Skeletal muscle tissue (tissue), 4 donors: ENCODE data around the gene FEZ2. TPM values are rescaled to one million over a fixed set of nuclear protein-coding genes. Genes with fewer than 3 reads are reported as not detected.
A peak's percentile ranks its signal among the peaks of the same experiment; 100 is the strongest.

Experiments used
- H3K27ac ChIP-seq: one replicate; pipeline ENCODE4 v1.7.0; 2013; ENCODE audit warnings: mild to moderate bottlenecking, low read depth, low read length, inconsistent platforms
- H3K27me3 ChIP-seq, 3 donors: one replicate each; pipeline ENCODE4 v1.7.0; 2013; ENCODE audit warnings: low read length in 3 of 3; ENCODE audit not compliant: control insufficient read depth in 3 of 3, insufficient read depth in 3 of 3
- H3K36me3 ChIP-seq, 3 donors: one replicate each; pipeline ENCODE4 v1.7.0; 2013; ENCODE audit warnings: low read length in 3 of 3; ENCODE audit not compliant: control insufficient read depth in 3 of 3, insufficient read depth in 3 of 3
- H3K4me1 ChIP-seq, 3 donors: one replicate each; pipeline ENCODE4 v1.7.0; 2013; ENCODE audit warnings: low read length in 3 of 3, mild to moderate bottlenecking in 3 of 3; ENCODE audit not compliant: control insufficient read depth in 3 of 3, insufficient read depth in 3 of 3
- H3K4me3 ChIP-seq, 3 donors: one replicate each; pipeline ENCODE4 v1.7.0; 2013; ENCODE audit warnings: low read length in 3 of 3
- H3K9ac ChIP-seq, 3 donors: one replicate each; pipeline ENCODE4 v1.7.0; 2013; ENCODE audit warnings: low read length in 3 of 3, mild to moderate bottlenecking in 3 of 3, moderate library complexity in 2 of 3, low read depth in 1 of 3
- H3K9me3 ChIP-seq, 3 donors: one replicate each; pipeline ENCODE4 v1.7.0; 2013; ENCODE audit warnings: low read length in 3 of 3; ENCODE audit not compliant: control insufficient read depth in 3 of 3
- total RNA-seq: library from RNA; depleted of rRNA; stranded (reverse); fragments of >200 nt; gene quantifications from one replicate; pipeline ENCODE4 v1.2.3, GENCODE V29; 2014
- donor health status: Osteomylitis.

The FEZ2 gene
- total RNA-seq, 1 donor from 2014 or later, result 61.6 TPM

DNA sequence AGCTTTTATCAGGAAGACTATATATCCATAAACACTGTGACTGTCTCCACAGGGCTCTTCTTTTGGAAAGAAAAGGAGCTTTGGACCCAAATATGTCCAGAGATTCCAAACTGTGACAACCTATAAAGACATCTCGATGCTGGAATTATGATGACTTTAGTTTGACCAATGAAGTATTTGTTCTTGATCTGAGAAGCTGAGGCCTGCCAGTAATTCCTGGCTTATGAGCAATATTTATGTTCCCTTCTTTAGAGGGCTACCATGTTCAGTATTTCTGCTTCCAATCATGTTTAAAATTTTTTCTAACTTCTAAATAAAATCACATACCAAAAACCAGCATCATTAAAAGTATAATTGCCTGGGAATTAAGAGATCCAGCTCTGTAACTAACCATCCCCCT, 41.1 kb downstream of the FEZ2 start:
- no peaks in the 10 kb centered on the region for H3K27me3 ChIP-seq
- H3K36me3 ChIP-seq, result peaks cover 5 to 59% (median 31%) of the 10 kb centered on the region in 3 donors
- H3K4me3 ChIP-seq, result no peak overlapping the region
- H3K27ac ChIP-seq, result no peak overlapping the region
- no peak overlapping the region for H3K9ac ChIP-seq
- H3K9me3 ChIP-seq, result no peaks in the 10 kb centered on the region
- H3K4me1 ChIP-seq, result peaks cover 0 to 22% (median 2%) of the 10 kb centered on the region in 3 donors

DNA sequence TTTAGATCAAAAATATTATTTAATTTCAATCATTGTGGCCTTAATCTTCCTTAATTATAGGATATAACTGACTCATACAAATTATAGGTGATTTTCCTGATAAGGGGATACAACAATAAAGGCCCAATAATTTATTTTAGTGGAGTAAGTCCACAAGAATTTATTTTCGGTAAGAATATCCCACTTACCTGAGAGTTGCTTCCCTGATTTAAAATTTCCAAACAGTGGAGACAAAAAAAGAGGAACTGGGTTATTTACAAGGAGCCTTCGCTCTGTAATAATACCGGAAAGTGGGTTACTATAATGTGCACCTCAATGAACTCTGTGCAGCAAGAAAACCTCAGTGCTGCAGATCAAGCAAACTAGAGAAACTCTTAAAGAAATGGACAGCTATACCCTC, 42.2 kb downstream of the FEZ2 start:
- H3K4me3 ChIP-seq, result no peak overlapping the region
- no peak overlapping the region for H3K27ac ChIP-seq
- peaks cover 12 to 60% (median 42%) of the 10 kb centered on the region in 3 donors for H3K36me3 ChIP-seq
- H3K4me1 ChIP-seq, result peaks cover 0 to 12% (median 0%) of the 10 kb centered on the region in 3 donors
- H3K9ac ChIP-seq, result no peak overlapping the region
- no peaks in the 10 kb centered on the region for H3K27me3 ChIP-seq
- no peaks in the 10 kb centered on the region for H3K9me3 ChIP-seq

DNA sequence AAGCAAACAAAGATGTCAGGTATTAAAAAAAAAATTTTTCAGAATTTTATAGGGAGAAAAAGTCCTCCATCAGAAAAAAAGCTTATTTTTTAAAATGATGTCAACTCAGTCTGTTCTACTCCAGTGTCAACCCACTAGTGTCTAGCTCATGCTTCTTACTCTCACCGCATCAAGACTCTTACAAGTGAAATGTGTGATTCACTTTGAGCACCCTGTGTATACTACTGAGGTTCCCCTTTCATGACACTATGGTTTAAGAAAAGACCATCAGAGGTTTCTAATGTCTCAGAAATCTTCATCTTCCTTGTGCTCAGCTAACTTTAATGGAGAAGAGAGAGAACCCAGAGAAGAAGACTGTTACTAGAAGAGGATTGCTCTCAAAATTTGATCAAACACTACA, 43.4 kb downstream of the FEZ2 start:
- H3K9ac ChIP-seq, result no peak overlapping the region
- H3K9me3 ChIP-seq, result no peaks in the 10 kb centered on the region
- no peak overlapping the region for H3K4me3 ChIP-seq
- H3K27ac ChIP-seq, result no peak overlapping the region
- no peaks in the 10 kb centered on the region for H3K27me3 ChIP-seq
- peaks cover 12 to 55% (median 48%) of the 10 kb centered on the region in 3 donors for H3K36me3 ChIP-seq
- H3K4me1 ChIP-seq, result peaks cover 0 to 7% (median 0%) of the 10 kb centered on the region in 3 donors

DNA sequence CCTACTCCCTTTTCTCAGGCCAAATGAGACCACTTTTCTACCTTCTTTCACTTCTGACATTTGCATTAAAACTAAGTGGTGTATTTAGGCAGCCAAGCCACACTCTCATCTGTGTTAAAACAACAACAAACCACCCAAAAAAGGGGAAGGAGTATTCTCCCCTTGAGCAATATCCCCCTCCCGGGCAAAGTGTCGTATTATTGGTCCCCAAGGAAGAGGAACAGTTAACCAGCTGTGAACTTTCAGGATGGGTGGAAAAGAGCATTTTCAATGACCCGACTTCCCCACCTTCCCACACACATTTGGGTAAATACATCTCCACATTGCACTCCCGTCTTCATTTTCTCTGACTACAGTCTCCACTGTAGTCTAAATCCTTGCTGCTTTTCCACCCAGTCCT, 44.3 kb downstream of the FEZ2 start:
- Histone ChIP-seq H3K36me3 (peaks cover 12 to 59% (median 53%) of the 10 kb centered on the region in 3 donors), H3K9ac (no peak overlapping the region), H3K4me3 (no peak overlapping the region), H3K4me1 (peaks cover 0 to 5% (median 5%) of the 10 kb centered on the region in 3 donors), H3K27ac (no peak overlapping the region), H3K9me3 (no peaks in the 10 kb centered on the region), H3K27me3 (no peaks in the 10 kb centered on the region)

DNA sequence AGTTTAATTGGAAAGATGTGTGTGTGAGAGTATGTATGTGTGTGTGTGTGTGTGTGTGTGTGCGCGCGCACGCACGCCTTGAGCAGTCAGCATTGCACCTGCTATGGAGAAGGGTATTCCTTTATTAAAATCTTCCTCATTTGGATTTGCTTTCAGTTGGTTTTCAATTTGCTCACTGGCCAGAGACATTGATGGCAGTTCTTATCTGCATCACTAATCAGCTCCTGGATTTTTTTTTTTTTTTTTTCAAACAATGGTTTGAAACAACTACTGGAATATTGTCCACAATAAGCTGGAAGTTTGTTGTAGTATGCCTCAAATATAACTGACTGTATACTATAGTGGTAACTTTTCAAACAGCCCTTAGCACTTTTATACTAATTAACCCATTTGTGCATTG, 48.0 kb downstream of the FEZ2 start:
- peaks cover 24 to 77% (median 72%) of the 10 kb centered on the region in 3 donors for H3K36me3 ChIP-seq
- H3K27ac ChIP-seq, result no peak overlapping the region
- H3K4me1 ChIP-seq, result peaks cover 0 to 5% (median 5%) of the 10 kb centered on the region in 3 donors
- H3K4me3 ChIP-seq, result no peak overlapping the region
- H3K27me3 ChIP-seq, result no peaks in the 10 kb centered on the region
- H3K9ac ChIP-seq, result no peak overlapping the region
- no peaks in the 10 kb centered on the region for H3K9me3 ChIP-seq

DNA sequence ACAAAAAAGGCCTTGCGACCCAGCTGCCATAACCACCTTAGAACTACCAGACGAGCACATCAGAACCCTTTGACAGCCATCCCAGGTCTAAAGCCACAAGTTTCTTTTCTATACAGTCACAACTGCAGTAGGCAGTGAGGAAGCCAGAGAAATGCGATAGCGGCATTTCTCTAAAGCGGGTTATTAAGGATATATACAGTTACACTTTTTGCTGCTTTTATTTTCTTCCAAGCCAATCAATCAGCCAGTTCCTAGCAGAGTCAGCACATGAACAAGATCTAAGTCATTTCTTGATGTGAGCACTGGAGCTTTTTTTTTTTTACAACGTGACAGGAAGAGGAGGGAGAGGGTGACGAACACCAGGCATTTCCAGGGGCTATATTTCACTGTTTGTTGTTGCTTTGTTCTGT, 48.8 kb downstream of the FEZ2 start:
- no peaks in the 10 kb centered on the region for H3K9me3 ChIP-seq
- no peak overlapping the region for H3K4me3 ChIP-seq
- H3K27ac ChIP-seq, result peak overlapping the region; percentile 3
- H3K27me3 ChIP-seq, result no peaks in the 10 kb centered on the region
- H3K4me1 ChIP-seq, result peaks cover 0 to 5% (median 5%) of the 10 kb centered on the region in 3 donors
- H3K9ac ChIP-seq, result no peak overlapping the region
- peaks cover 27 to 71% (median 69%) of the 10 kb centered on the region in 3 donors for H3K36me3 ChIP-seq

DNA sequence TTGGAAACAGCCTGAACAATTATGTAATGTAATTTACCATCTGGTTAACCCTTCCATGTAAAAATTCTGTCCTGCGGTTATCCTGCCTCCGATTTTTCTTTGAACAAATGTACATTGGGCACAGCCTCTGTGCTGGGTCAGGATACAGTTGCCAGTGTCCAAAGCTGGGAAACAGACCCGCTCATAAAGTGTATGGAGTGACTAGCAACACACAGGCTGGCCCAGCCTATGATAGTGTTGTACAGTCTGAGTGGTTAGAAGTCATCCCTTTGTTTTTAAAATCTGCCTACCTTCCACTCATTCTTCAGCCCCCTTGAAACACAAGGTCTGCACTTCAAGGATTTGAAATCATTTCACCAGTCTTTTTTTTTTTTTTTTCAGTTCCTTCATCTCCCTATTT, 50.1 kb downstream of the FEZ2 start:
- Histone ChIP-seq H3K4me1 (peaks cover 0 to 5% (median 0%) of the 10 kb centered on the region in 3 donors), H3K4me3 (no peak overlapping the region), H3K9me3 (no peaks in the 10 kb centered on the region), H3K9ac (no peak overlapping the region), H3K36me3 (peaks cover 27 to 66% (median 62%) of the 10 kb centered on the region in 3 donors), H3K27me3 (no peaks in the 10 kb centered on the region), H3K27ac (no peak overlapping the region)

DNA sequence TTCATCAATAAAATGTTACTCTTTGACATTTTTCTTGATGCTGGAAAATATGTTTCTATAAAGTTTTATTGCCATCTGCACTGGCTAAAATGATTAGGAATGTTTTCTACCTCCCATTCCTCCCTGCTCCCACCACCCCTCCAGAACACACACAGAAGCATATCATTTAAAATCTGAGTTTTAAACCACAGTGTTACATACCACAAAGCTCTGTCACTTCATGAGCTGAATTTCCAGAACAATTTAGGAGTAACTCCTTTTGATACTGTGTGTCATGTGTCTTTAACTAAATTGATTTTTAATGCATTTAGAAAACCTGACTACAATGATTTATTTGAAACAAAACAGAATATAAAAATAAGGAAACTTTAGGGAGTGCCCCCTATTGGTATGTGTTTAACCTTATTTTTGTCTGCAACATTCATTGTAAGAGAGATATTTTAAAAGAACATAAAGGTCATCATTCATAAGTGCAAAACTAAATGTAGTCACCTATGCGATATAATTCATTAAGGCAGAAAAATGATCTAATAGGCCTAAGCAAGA, 52.0 kb downstream of the FEZ2 start:
- Histone ChIP-seq H3K9ac (no peak overlapping the region), H3K9me3 (no peaks in the 10 kb centered on the region), H3K4me1 (peaks cover 2 to 9% (median 4%) of the 10 kb centered on the region in 3 donors), H3K27me3 (no peaks in the 10 kb centered on the region), H3K4me3 (no peak overlapping the region), H3K36me3 (peaks cover 18 to 60% (median 44%) of the 10 kb centered on the region in 3 donors), H3K27ac (no peak overlapping the region)

DNA sequence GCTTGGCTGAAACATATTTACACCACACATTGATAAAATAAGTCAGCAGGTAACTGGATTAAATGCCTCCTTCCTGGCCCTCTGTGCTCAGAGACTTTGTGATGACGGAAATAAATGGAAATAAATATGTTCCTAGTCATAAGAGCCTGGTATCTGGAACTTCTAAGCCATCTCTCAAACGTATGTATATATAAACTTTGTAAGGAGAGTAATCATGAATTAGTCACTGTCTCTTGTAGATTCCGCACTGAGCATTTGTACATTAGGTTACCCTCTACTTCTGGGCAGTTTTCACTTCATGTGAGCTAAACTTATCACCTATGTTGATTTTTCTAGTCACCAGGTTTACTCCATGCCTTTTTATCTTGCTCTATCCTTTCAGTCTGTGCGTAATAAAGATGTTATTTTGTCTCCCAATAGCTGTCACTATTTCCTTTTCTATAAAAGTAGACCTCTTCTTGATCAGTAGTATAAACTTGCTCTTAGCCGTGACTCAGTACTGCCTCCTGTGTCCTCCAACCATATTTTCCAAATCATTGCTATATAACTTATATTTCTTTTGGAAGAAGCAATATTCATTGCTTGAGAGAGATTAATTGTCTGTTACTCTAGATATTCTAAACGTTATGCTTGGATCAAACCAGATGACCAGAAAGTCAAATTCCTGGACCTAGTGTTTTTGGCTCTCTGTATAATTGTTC, 53.2 kb downstream of the FEZ2 start:
- H3K4me3 ChIP-seq, result no peak overlapping the region
- H3K36me3 ChIP-seq, result peaks cover 18 to 54% (median 46%) of the 10 kb centered on the region in 3 donors
- H3K9me3 ChIP-seq, result no peaks in the 10 kb centered on the region
- H3K9ac ChIP-seq, result no peak overlapping the region
- peaks cover 2 to 9% (median 4%) of the 10 kb centered on the region in 3 donors for H3K4me1 ChIP-seq
- H3K27ac ChIP-seq, result no peak overlapping the region
- no peaks in the 10 kb centered on the region for H3K27me3 ChIP-seq

DNA sequence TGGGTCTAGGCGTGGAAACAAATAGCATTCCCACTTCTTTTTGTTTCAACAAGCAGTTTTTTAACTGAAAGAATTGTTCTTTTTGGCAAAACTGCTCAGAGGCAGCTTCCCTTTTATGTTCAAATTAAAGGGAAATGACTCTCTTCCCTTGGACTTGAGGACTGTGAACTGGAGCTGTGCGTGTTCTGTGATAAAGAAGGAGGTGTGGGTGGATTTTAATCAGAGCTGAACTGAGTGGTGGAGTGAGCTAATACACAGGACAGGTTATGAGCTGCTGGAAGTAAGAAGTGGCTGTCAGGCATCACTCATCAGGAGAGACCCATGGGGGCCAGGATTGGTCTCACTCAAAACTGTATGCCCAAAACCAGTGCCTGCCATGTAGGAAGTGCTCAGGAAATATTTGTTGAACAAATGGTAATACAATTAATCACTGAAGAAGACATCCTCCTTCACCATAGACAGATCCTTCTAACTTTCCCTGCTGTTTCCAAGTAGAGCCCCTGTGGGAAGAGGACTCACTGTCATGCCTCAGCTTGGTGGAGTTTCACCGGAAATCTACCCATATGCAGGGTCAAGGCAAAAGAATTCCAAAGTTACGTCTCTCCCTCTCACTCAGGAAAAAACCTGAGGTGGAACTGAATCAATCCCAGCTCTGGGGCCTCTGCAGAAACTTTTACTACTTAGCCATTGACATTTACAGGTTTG, 55.9 kb downstream of the FEZ2 start:
- H3K9me3 ChIP-seq, result no peaks in the 10 kb centered on the region
- H3K9ac ChIP-seq, result no peak overlapping the region
- no peaks in the 10 kb centered on the region for H3K27me3 ChIP-seq
- H3K4me1 ChIP-seq, result peaks cover 4 to 8% (median 6%) of the 10 kb centered on the region in 3 donors
- H3K4me3 ChIP-seq, result no peak overlapping the region
- H3K27ac ChIP-seq, result peak overlapping the region; percentile 48
- H3K36me3 ChIP-seq, result peaks cover 25 to 55% (median 43%) of the 10 kb centered on the region in 3 donors
